IPS-18a (cell line): ENCODE data around the gene PDZK1.
"Not testable (repeated sequence)": the region's sequence is repeated elsewhere in the genome, so short reads cannot be mapped to it uniquely, and the experiment has no call there.

Experiments
- H3K27ac ChIP-seq: one replicate; pipeline ENCODE4 v1.5.1; 2013; ENCODE audit warnings: low read length
- H3K27me3 ChIP-seq: one replicate; pipeline ENCODE4 v1.6.1; 2013; ENCODE audit warnings: mild to moderate bottlenecking, low read length; ENCODE audit not compliant: control insufficient read depth, insufficient read depth
- H3K36me3 ChIP-seq: one replicate; pipeline ENCODE4 v1.6.1; 2013; ENCODE audit warnings: low read depth, low read length; ENCODE audit not compliant: control insufficient read depth
- H3K4me1 ChIP-seq: one replicate; pipeline ENCODE4 v1.6.1; 2013; ENCODE audit warnings: low read depth, low read length; ENCODE audit not compliant: control insufficient read depth
- H3K4me3 ChIP-seq: one replicate; pipeline ENCODE4 v1.5.1; 2013; ENCODE audit warnings: low read length
- H3K9ac ChIP-seq: one replicate; pipeline ENCODE4 v1.6.1; 2013; ENCODE audit warnings: mild to moderate bottlenecking, low read length, moderate library complexity
- H3K9me3 ChIP-seq: one replicate; pipeline ENCODE4 v1.6.1; 2013; ENCODE audit warnings: low read depth, low read length; ENCODE audit not compliant: control insufficient read depth

Gene PDZK1

DNA sequence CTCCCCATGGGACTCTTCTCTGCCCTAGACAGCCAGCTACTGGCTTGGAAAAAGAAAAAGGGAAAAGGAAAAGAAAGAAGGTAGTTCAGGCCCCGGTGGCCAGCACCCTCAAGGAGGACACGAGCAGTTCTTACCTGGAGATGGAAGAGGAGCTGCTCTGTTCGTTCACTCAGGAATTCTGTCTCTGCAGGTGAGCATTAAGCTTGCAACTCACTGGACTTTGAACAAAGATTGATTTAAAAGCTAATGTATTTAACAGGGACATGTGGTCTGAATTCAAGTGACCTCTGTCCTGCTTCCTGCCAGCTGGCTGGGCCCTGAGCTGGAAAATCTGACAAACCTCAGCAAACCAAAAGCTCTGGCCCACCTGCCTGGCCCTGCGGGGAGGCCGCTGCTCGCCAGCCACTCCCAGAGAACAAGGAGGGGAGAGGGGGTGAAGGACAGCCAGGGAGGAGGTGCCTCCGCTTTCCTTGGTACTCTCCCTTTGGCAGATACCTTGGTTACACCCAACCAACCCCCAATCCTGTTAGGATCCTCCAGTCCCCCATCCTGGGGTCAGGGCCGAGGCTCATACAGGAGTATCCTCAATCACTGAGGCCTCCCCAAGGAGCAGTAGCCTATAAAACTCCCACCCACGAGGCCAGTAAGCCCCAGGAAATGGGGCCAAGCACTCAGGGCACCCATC, at the start of gene PDZK1:
PDZK1 (minus strand) TSS at position 186 of the 685 bp plus-strand sequence. CDS start 19,347 bp downstream, outside the sequence.
- H3K27me3 ChIP-seq = no peaks in the 10 kb centered on the region
- no peak within 1 kb of the TSS for H3K27ac ChIP-seq
- H3K4me1 ChIP-seq = peaks cover 11% of the 10 kb centered on the region
- H3K9me3 ChIP-seq = no peaks in the 10 kb centered on the region
- no peaks in the 10 kb centered on the region for H3K36me3 ChIP-seq
- H3K9ac ChIP-seq = no peak within 1 kb of the TSS
- H3K4me3 ChIP-seq = no peak within 1 kb of the TSS

DNA sequence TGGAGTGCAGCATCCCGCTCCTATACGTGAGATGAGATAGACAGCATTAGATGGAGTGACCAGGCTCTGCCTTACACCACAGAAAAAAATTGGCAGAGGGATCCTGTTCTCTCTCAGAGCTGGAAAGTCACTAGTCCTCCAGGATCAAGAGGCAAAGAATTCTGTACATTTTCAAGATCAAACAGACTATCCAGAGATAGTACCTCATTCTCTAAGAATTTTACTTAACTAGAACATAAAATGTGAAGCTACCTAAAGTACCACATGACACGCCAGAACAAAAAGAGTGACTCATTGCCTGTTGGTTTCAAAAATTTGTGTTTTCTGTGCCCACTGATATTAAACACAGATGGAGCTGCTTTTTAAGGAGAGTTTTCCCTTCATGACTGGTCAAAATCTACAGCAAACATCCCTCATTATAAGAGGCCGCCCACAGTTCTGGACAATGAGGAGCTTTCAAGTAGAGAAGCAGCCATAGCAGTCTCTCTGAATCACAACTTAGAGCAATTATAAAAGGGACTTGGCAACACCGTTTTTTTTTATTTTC, 44.4 kb upstream of the PDZK1 start:
- Histone ChIP-seq H3K27ac (no peak overlapping the region), H3K4me1 (no peaks in the 10 kb centered on the region), H3K27me3 (no peaks in the 10 kb centered on the region), H3K9ac (no peak overlapping the region), H3K4me3 (no peak overlapping the region), H3K9me3 (no peaks in the 10 kb centered on the region), H3K36me3 (peaks cover 29% of the 10 kb centered on the region)

DNA sequence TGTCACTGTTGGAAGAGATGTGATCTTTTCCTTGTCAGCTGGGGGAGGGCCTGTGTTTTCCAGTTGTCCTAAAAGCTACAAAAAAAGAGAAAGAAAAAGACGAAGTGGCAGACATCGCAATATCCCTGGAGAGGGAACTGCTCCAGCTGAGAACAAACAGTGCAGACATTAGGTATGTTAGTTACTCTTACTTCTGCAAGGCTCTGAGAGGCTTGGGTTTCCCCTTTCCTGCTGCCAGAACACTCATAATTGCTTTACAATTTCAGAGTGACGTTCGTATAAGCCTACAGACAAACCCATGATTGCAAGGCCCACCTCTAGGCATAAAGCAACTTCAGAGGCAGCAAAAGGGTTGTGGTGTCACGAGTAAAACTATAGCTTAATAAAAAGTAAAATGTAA, 43.3 kb upstream of the PDZK1 start:
- Histone ChIP-seq H3K9ac (no peak overlapping the region), H3K27me3 (no peaks in the 10 kb centered on the region), H3K4me3 (no peak overlapping the region), H3K27ac (no peak overlapping the region), H3K36me3 (peaks cover 33% of the 10 kb centered on the region), H3K9me3 (no peaks in the 10 kb centered on the region), H3K4me1 (no peaks in the 10 kb centered on the region)

DNA sequence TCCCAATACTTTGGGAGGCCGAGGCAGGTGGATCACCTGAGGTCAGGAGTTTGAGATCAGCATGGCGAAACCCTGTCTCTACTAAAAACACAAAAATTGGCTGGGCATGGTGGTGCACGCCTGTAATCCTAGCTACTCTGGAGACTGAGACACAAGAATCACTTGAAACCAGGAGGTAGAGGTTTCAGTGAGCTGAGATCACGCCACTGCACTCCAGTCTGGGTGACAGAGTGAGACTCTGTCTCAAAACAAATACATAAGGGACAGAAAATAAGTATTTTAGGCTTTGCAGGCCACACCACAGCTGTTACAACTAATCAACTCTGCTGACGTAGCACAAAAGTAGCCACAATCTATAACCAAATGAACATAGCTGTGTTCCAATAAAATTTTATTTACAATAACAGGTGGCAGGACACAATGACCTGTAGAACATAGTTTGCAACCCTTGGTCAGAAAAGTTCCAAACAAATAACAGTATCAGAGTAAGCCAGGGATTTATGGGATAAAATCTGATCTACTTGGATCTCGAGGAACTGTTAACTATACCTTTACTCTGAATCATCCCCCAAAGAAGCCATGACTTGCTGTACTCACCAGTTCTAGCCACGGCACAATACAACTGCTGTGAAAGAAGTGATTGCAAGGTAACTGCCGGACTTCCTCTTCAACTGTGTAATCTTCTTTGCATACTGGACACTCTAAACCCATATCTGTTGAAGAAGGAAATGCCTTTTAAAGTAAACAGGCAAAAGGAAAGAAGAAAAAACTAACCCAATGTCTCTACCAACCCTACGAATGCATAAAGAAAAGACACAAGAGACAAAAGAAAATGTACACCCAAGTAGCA, 40.5 kb upstream of the PDZK1 start:
- H3K27me3 ChIP-seq = no peaks in the 10 kb centered on the region
- no peaks in the 10 kb centered on the region for H3K4me1 ChIP-seq
- peaks cover 49% of the 10 kb centered on the region for H3K36me3 ChIP-seq
- no peak overlapping the region for H3K27ac ChIP-seq
- H3K4me3 ChIP-seq = no peak overlapping the region
- H3K9me3 ChIP-seq = no peaks in the 10 kb centered on the region
- H3K9ac ChIP-seq = no peak overlapping the region

DNA sequence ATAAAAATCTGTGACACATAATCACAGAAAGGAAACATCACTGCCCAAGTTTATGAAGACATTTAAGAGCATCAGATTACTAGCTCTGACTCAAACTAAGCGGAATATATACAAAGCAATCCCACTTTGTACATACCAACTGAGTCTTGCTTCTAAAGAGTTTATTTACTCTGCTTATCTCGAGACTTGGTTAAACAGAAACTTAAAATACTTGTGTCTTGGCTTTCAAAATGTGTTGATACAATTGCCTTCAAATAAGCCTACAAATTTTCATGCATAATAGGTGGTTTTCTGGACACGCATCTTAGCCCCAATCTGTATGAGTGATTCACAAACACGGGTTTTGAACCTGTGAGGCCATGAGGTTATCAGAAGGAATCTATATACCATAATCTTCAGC, 33.1 kb upstream of the PDZK1 start:
- no peaks in the 10 kb centered on the region for H3K9me3 ChIP-seq
- no peaks in the 10 kb centered on the region for H3K4me1 ChIP-seq
- no peak overlapping the region for H3K9ac ChIP-seq
- H3K27me3 ChIP-seq = no peaks in the 10 kb centered on the region
- H3K27ac ChIP-seq = no peak overlapping the region
- H3K4me3 ChIP-seq = no peak overlapping the region
- peaks cover 16% of the 10 kb centered on the region for H3K36me3 ChIP-seq

DNA sequence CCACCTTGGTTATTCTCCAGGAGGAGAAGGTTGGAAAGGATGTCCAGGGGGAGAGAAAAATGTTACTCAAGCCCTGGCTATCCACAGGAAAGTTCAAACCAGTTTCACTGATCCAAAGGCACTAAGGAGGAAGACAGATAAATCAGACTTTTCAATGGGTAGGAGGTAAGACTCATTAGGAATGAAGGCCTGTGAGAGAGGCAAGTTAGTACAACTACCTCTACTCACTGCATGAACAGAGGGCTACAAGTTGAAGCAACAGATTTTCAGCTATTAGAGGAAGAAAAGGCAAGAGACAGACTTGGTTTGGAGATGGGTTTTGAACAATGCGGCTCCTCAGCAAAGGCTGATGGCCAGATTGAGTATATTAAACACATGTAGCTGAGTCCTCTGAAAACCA, 29.0 kb upstream of the PDZK1 start:
- Histone ChIP-seq H3K27ac (no peak overlapping the region), H3K27me3 (no peaks in the 10 kb centered on the region), H3K4me1 (no peaks in the 10 kb centered on the region), H3K4me3 (no peak overlapping the region), H3K9me3 (no peaks in the 10 kb centered on the region), H3K36me3 (no peaks in the 10 kb centered on the region), H3K9ac (no peak overlapping the region)

DNA sequence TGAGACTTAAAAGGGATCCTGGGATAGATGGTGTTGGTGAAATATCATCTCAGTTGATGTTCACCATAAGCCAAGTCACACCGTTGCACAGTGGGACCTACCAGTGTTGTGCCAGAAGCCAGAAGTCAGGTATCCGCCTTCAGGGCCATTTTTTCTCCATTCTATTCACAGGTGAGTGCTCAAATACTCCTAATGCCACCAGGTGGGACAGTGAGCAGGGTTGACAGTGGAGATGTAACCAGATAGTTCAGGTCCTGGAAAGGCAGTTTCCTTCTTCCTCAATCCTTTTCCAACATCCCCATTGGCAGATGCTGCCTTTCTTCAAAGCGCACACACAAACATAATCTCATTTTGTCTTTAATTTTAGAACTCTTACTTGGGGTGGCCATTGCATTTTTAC, 23.7 kb upstream of the PDZK1 start:
- Histone ChIP-seq H3K27me3 (no peaks in the 10 kb centered on the region), H3K27ac (no peak overlapping the region), H3K4me3 (no peak overlapping the region), H3K4me1 (no peaks in the 10 kb centered on the region), H3K36me3 (no peaks in the 10 kb centered on the region), H3K9me3 (no peaks in the 10 kb centered on the region), H3K9ac (no peak overlapping the region)

DNA sequence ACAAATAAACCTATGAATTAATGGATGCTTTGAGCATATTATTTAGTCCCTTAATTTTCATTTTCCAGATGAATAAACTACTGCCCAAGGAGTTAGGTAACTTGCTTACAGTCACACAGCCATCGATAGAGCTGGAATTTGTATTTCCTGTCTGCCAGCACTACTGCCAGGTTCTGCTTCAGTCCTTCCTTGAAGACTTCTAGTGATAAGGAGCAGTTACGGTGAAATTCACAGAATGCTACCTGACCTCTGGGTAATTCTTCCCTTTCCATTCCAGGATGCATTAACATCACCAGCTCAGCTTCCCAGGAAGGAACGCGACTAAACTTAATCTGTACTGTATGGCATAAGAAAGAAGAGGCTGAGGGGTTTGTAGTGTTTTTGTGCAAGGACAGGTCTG, 23.3 kb upstream of the PDZK1 start:
- no peak overlapping the region for H3K27ac ChIP-seq

DNA sequence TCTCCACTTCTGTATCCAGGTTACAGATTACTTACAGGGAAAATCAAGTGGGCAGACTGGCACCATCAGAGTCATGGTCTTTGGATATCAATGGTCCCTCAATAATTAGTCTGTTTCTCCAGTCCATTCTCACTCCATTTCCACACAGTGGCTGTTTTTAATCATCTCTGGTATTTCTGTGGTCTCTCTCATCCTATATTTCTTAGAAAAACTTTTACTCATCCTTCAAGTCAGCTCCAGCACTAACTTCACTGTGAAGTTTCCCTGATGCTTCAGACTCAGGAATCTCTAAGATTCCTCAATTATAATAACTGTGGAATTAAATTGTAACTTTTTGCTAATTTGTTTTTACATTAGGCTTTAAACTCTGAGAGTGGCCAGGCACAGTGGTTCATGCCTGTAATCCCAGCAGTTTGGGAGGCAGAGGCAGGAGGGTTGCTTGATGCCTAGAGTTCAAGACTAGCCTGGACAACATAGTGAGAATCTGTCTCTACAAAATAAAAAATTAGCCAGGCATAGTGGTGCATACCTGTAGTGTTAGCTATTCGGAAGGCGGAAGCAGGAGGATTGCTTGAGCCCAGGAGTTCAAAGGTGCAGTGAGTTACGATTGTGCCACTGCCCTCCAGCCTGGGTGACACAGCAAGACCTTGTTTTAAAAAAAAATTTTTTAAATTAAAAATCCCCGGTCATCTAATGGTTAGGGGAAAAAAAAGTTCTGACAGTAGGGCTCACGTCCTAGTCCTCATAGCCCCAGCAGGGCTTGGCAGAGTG, 22.7 kb upstream of the PDZK1 start:
- Histone ChIP-seq H3K9me3 (no peaks in the 10 kb centered on the region), H3K27me3 (no peaks in the 10 kb centered on the region), H3K9ac (no peak overlapping the region), H3K4me1 (no peaks in the 10 kb centered on the region), H3K27ac (no peak overlapping the region), H3K4me3 (no peak overlapping the region), H3K36me3 (no peaks in the 10 kb centered on the region)

More for the DNA sequence above, 23.3 kb upstream of the PDZK1 start:
- H3K27me3 ChIP-seq = no peaks in the 10 kb centered on the region
- H3K36me3 ChIP-seq = no peaks in the 10 kb centered on the region
- H3K9me3 ChIP-seq = no peaks in the 10 kb centered on the region
- no peaks in the 10 kb centered on the region for H3K4me1 ChIP-seq
- no peak overlapping the region for H3K4me3 ChIP-seq
- H3K9ac ChIP-seq = no peak overlapping the region

DNA sequence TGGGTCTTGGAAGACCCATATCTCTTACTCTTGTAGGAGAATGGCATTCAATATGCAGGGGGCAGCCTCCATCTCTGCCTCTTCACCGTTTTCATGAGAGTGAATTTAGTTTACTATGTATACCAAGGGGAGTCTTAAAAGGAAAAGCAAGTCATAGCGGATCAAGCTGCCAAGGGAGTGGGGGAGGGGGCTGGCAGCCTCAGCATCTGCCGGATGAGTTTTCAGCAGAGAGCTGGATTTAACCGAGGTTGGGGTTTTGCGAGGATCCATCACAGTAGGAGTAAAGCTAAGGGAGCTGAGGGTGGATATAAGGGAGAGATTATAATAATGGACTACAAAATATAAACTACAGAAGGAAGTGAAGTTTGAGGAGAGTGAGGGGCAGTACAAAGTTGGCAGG, 22.0 kb upstream of the PDZK1 start:
- Histone ChIP-seq H3K27ac (no peak overlapping the region), H3K9me3 (no peaks in the 10 kb centered on the region), H3K9ac (no peak overlapping the region), H3K36me3 (no peaks in the 10 kb centered on the region), H3K4me3 (no peak overlapping the region), H3K27me3 (no peaks in the 10 kb centered on the region), H3K4me1 (no peaks in the 10 kb centered on the region)

DNA sequence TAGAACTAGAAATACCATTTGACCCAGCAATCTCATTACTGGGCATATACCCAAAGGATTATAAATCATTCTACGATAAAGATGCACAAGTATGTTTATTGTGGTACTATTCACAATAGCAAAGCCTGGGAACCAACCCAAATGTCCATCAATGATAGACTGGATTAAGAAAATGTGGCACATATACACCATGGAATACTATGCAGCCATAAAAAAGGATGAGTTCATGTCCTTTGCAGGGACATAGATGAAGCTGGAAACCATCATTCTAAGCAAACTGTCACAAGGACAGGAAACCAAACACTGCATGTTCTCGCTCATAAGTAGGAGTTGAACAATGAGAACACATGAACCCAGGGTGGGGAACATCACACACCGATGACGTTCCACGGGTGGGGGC, 19.0 kb upstream of the PDZK1 start:
- H3K4me1 ChIP-seq, H3K9ac ChIP-seq, H3K4me3 ChIP-seq, H3K36me3 ChIP-seq, H3K9me3 ChIP-seq, H3K27me3 ChIP-seq, H3K27ac ChIP-seq: not testable (repeated sequence)
